GM21529 (cell line): ENCODE results near the gene CPNE2.

Source experiments
- ATAC-seq: cut with Tn5 transposase; IDR thresholded peaks from one replicate; pipeline ENCODE4 v1.9.1; 2021; ENCODE audit not compliant: unreplicated experiment

Gene CPNE2

DNA sequence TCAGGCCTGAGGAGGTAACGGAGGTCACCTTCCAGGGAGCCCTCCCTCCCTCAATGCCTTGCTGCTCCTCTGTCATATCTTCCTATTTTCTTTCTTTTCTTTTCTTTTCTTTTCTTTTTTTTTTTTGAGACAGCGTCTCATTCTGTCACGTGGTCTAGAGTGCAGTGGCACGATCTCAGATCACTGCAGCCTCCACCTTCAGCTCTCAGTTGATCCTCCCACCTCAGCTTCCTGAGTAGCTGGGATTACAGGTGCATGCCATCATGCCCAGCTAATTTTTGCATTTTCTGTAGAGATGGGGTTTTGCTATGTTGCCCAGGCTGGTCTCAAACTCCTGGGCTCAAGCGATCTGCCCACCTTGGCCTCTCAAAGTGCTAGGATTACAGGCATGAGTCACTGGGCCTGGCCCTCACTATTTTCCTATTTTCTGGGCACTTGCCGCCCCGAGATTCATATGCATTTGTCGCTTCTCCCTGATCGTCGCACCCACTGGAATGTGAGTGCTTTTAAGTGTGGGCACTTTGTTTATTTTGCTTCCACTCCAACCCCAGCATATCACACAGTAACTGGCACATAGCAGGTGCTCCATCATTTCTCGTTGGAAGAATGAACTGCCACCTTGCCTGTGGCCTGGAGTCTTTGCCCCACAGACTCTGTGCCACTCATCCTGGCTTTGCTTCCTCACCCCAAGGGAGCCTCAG lies 31.7 kb downstream of the CPNE2 start:
- ATAC-seq, result no peak

DNA sequence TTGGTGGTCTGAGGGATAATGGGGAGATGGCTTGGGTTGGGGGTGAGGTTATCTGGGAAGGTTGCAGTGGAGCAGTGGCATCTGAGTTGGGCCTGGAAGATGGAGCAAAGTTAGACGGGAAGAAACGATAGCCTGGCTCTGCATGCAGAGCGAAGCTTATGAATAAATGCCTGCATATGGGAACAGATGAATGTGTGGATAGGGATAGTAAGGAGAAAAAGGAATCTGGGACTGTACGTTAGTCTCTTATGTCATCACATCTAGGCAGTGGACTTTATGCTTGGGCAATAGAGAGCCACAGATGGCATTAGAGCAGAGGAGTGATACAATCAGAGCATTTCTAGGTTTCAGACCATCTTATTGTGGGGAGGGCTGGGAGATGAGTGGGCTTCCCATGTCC lies 33.0 kb downstream of the CPNE2 start:
- no peak for ATAC-seq

DNA sequence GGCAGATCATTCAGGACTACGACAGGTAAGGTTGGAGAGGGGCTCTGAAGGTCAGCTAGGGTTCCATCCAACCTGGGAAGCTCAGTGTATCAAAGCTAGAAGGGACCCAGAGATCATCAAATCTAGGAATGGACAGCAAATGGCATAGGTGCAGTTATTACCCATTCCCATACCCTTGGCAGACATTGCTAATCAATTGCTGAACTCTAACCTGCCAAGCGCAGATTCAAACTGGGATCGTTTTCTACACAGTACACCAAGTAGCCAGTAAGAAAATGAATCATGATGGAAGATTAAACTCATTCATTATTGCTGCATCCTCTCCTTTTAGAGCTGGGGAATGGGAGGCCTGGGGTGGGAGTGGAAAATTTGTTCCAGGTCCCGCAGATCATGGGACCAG lies 33.6 kb downstream of the CPNE2 start:
- ATAC-seq, result no peak

DNA sequence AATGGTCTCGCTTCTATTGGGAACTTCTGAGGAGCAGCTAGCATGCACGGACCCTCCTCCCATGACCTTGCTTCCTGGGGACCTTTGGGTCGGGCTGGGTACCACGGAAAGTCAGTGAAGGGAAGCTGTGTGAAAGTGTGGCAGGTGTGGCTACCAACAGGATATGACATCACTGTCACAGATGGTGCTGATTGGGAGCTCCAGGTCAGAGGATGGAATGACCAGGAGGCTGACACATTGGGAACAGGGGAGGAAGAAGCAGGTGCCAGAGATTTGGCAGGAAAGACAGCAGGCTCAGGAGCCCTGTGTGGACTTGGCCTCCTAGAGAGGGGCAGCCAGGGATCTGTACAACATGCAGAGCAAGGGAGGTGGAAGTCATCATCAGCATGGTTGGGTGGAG lies 34.0 kb downstream of the CPNE2 start:
- ATAC-seq, result no peak

GRCh38 chr16:57127037-57127763 lies 34.8 kb downstream of the CPNE2 start:
- ATAC-seq, result peak; percentile 56

DNA sequence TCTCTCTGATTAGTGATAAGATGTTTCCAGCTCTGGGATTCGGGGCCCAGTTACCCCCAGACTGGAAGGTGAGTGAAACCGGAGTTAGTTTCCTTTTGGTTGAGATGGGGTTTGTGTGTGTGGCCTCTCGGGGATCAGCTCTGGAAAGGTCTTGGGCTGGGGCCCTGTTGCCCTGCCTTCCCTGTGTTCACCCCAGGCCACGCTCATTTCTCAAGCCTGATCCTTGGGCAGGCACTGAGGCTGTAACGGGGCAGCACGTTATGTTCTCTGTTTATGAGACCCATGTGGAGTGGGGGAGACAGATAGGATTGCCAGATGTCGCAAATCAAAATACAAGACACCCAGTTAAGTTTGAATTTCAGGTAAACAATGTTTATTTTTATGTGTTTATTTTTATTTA lies 35.5 kb downstream of the CPNE2 start:
- ATAC-seq, result no peak

- ATAC-seq, result no peak
Measured at GRCh38 chr16:57128771-57129389, 36.5 kb downstream of the CPNE2 start.

- ATAC-seq, result no peak
Measured at GRCh38 chr16:57130950-57131321, 38.6 kb downstream of the CPNE2 start.

GRCh38 chr16:57131351-57131970 lies 39.1 kb downstream of the CPNE2 start:
- no peak for ATAC-seq

GRCh38 chr16:57132470-57132869 lies 40.1 kb downstream of the CPNE2 start:
- no peak for ATAC-seq

GRCh38 chr16:57133031-57133430 lies 40.6 kb downstream of the CPNE2 start:
- ATAC-seq, result no peak

DNA sequence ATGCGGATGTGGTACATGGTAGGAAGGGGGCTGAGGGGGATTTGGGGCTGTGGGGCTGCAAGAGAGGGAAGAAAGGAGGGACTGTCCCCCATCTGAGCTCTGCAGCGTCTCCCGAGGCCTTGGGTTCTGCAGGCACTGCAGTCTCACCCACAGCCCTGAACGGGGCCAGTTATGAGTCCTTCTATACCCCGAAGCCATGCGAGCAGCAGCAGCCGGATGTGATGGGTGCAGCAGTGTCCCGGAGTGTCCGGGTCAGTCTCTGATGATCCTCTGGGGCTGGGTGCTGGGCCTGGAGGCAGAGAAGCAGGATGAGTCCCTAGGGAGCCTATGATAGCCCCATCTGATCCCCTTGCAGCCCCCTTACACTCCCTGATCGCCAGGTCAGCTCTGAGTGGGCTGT lies 41.5 kb downstream of the CPNE2 start:
- no peak for ATAC-seq

DNA sequence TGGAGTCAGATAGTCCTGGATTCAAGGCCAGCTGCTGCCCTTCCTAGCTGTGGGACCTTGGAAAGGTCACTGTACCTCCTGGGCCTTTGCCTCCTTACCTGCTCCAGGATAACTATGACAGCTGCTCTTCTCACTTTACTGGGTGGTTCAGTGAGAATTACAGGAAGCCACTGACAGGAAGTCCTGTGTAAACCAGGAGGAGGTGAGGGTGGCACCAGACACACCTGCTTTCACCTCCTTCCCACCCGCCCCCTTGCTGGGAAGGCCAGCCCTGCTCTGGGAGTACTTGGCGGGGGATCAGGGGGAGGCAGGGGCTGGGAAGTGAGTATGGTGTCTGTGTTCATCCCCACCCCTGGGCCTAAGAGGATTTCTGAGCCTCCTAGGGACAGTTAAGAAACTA lies 42.6 kb downstream of the CPNE2 start:
- no peak for ATAC-seq

DNA sequence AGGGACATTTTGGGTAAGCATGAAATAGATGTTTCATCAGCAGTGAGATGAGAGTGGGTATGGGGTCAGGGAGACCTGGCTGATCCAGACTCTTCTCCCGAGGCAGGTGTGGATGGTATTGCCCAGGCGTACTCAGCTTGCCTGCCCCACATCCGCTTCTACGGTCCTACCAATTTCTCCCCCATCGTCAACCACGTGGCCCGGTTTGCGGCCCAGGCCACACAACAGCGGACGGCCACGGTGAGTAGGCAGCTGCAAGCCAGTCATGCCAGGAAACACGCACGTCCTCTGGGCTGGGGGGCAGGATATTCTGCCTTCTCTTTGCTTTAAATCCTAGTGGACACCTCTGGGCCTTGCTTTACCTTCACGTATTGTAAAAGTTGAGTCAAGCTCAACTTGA lies 44.7 kb downstream of the CPNE2 start:
- no peak for ATAC-seq

GRCh38 chr16:57137566-57138273 lies 45.3 kb downstream of the CPNE2 start:
- no peak for ATAC-seq

DNA sequence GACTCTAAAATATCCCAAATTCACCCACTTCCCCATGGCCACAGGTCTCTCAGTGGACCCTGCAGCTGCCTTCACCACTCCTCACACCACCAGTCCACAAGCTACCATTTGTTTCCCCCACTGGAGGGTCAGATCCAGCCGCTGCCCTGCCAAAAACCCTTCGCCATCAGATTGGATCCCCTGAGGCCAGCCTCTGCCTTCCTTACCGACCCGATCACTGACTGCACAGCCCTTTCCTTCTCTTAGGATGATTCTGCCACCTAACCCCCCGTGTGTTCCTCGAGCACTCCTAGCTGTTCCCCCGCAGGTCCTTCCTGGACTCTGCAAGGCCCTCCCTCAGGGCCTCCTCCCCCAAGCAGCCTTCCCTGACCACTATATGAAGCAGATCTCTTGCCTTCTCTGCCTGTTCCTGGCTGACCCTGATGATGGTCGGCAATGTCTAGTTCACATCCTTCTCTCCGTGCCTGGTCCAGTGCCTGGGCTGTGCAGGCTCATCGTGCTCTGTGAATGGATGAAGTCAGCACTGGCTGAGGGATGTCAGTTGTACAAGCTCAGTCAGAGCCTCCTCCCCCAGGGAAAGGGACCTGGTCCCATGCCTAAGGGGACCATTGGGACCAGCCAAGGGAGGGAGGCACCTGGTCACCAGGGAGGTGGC lies 46.0 kb downstream of the CPNE2 start:
- ATAC-seq, result no peak

DNA sequence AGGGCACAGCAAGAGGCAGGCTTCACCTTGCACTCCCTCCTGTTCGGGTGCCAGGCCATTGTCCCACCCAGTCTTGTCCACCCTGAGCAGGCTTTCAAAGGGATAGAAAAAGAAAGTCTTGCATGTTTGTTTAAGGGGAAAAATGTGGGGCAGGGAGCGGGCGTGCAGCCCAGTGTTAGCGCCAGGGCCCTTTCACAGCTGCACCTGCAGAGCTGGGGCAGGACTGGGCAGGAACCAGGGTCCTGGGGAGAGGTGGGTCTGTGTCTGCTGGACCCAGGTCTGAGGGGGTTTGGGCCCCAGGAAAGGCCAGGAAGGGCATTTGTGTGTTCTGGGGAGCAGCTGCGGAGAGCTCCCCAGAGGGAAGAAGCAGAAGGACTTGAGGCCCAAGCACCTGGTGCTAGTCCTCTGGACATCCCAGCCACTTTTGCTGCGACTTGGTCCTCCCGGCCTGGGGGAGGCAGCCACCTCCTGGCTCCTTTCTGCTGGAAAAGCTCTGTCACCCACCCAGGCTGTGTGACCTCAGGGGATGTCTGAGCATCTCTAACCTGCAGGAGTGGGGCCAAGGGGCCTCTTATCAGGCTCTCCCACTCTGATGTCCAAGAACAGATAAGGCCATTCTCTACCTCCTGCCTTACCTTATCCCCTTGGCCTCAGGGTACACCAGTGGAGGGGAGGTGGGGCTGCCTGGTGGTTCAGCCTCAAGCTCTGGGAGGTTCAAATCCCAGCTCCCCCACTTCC lies 48.7 kb downstream of the CPNE2 start:
- no peak for ATAC-seq

DNA sequence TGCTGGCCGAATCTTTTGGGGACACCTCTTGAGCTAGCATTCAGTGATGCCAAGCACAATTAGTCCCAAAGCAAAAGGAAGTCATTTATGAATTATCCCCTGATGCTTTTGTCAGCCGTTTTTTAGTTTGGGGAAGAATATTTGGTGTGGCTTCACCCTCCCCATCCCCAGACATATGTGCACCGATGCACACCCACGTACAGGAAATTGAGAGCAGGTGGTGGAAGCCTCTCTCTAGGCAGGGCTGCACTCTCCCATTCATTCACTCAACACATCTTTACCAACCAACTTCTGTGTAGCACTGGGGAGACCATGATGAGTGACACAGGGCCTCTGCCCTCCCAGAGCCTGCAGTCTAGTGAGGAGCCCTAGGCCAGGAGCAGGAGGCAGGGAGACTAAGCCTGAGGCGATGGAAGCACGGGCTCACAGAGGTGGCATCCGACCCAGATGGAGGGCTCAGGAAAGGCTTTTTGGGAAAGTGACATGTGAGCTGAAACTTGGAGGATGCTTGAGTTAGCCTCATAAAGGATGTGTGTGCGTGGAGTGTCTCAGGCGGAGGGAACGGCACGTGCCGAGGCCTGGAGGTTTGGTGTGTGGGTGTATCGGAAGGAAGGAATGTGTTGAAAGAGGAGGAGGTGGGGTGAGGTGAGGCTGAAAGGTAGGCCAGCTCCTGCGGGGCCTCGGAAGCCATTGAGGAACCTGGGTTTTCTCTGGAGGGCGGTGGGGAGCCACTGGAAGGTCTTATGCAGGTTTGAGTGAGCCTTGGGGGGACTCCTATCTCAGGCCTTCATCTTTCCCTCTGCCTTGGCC lies 49.6 kb downstream of the CPNE2 start:
- ATAC-seq, result no peak
